Middle frontal gyrus (tissue), 1 donor: Measurements from ENCODE around the gene KLHL29.
A peak's percentile ranks its signal among the peaks of the same experiment; 100 is the strongest.

Source experiments
- DNase-seq: peaks from one replicate; pipeline ENCODE4 v3.0.0-alpha.2; 2015; ENCODE audit warnings: low spot score; ENCODE audit errors: extremely low spot score

KLHL29 gene

DNA sequence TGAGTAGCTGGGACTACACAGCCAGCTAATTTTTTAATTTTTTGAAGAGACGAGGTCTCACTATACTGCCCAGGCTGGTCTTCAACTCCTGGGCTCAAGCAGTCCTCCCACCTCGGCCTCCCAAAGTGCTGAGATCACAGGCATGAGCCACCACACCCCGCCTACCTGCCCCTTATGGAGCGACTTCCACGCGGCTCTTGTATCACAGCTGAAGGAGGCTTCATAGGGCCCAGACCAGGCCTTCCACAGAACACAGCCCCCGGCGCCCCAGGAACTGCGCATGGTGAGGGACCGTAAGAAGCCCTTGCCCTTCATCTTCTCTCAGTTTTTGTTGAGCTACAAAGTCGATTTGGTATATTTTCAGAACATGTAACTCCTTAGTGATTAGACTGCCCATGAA lies 220.3 kb downstream of the KLHL29 start:
- DNase-seq: no peak

DNA sequence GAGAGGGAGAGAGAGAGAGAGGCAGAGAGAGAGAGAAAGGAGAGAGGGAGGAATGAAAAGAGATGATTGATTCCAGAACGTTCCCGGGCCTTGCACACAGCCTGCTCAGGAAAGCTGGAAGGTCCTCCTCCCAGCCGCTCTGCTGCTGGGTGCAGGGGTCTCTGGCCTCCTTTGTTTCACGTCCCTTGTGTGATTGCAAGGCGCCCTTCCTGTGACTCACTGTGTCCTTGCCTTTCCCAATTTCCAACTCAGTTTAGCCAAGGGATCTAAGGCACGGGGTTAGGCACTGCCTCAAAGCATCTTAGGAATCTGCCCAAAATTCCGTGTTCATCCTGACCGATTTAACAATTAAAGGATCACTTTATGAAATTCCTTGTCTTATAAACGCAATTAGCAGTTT lies 221.2 kb downstream of the KLHL29 start:
- no peak for DNase-seq

DNA sequence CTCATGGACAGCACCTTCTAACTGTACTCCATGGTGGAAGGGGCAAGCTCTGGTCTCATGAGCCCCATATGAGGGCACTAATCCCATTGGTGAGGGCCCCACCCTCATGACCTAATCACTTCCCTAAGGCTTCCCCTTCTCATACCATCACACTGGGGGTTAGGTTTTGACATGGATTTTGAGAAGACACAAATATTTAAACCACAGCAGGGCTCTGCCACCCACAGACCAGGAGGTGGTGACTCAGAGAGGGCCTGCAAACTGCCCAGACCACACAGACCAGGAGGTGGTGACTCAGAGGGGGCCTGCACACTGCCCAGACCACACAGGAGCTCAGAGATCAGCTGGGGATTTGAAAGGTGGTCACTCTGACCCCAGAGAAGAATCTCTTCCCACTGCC lies 222.0 kb downstream of the KLHL29 start:
- no peak for DNase-seq

DNA sequence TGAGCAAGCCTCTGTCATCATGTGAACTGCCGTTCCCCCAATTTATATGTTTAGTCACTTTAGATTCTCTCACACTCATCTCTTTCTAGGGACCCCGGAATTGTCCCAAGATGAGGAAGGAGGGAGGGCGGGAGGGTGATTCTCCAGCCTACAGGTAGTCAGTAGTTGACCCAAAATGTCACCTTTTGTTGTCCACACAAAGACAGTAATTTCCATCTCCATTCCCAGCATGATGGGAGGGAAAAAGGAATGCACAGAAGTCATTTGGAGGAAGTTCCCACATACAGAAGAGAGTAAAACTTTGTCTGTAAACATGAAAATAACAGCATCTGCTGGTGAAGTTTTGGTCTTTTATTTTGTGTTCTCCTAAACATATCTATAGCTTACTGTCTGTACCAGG lies 222.9 kb downstream of the KLHL29 start:
- no peak for DNase-seq

DNA sequence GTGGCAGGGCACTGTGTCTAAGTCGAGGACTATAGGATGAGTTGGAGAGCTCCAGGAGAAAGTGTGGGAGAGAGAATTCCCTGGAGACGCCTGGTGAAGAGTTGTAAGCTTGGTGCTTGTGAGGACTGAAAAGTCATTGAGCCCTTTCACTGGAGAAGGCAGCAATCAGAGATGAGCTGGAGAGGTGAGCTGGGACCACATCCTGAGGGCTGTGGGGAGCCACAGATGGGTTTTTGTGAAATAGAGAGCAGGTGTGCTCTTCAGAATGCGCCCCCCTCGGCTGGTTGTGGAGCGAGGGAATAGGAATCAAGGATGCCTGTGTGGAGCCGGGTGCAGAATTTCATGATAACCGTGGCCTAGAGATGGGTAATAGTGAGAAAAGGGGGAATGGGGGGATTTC lies 224.3 kb downstream of the KLHL29 start:
- no peak for DNase-seq

DNA sequence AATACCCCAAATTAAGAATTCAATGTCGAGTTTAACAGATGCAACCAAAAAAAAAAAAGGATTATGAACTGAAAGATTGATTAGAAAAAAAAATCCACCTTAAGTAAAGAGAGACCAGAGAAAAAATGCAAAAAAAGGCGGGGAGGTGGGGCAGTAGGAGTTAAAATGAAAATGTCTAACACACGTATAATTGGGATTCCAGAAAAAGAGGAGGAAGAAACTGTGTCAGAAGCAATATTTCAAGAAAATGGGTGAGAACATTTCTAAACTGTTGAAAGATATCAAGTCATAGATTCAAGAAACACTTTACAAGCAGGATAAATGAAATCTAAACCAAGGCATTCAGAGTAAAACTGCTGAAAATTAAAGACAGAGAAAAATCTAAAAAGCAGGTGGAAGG lies 226.9 kb downstream of the KLHL29 start:
- no peak for DNase-seq

DNA sequence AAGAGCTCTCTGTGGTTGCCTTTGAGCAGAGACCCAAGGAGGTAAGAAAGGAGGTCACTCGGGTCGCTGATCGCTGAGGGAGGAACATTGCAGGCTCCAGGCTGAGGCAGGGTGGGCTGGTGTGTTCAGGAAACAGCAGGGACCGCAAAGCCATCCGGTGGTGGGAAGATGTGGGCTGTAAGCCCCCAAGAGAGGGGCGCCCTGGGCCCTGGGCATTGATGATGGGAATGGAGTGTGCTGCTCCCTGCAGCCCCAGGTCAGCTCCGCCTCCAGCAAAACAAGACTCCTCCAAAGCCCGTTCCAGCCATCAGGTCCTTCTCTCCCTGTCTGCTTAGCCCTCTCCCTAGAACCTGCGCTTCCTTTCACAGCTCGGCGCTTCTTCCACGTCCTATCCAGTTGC lies 229.7 kb downstream of the KLHL29 start:
- DNase-seq: no peak

DNA sequence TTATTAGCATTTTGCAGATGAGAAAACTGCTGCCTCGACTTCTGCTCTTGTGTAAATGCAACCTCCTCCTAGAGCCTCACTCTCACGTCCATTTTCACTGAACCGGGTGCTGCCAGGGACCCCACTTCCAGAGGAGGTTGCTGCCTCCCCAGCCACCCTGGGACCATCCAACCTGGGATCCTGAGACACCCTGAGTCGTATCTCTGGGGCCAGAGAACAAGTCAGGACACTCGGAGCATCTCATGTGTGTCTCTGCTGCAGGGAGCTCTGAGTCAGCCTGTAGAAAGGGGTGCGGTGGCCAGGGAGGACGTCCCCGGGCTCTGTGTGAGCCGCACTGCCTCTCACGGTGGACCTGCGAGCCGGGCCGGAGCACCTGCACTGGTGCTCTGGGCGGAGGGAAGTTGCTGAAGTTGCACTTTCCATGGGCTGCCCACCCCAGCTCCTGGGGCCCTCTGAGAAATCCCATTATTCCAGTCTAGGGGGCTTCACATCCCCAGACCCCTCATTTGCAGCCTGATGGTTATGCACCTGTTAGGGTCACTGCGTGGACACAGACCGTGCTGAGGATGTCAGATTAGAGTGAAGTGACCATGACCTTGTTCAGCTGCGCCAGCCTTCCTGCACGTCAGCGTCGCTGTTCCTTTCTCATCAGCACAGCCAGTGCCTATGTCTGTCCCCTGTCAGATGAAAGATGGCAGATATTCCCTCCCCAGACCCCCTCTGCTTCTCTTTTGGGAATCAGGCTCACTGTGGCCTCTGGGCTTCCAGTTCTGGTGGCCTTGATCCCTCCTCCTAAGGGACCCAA lies 230.4 kb downstream of the KLHL29 start:
- no peak for DNase-seq

DNA sequence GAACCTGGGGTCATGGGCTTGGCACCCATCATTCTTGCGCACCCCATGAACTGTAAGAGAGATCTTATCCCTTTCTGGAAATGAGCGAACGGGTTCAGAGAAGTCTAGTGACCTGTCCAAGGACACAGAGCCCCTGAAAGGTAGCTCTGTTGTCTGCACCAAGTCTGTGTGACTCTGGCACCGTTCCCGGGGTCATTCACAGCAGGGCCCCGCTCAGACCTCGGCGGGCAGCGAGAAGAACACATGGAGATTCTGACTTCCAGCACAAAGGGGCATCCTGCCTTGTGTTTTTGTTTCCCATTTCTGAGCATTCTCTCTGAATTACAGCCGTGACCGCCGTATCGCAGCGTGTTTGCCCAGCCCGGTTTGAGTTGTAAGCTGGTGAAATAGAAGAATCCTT lies 231.7 kb downstream of the KLHL29 start:
- DNase-seq: no peak

DNA sequence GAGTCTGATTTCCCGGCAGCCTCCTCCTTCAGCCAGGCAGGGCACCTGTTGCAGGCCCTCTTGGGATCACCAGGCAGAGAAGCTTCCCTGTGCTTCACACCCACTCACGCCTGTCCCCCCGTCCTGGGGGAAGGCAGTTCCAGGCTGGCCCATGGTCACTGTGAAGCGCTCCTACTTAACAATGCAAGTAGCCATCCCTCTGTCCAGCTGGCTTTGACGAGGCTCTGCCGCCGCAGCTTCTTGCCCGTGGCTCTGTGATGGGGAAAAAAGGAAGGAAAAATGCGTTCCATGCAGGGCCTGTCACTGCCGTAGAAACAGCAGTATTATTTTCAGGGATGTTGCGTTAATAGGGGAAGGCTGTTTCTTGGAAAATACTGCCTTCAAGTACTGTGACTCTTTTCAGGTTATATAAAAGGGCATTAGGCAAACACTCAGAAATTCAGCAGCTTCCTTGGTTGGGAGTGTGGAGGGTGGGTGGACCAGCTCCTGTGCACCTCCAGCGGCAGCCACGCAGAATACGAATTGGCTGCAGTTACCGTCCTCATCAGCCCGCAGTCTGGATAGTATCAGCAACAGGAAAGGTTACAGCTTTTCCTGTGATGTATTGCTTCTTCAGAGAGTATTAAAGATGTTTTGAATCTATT lies 232.3 kb downstream of the KLHL29 start:
- peak; percentile 11 for DNase-seq

DNA sequence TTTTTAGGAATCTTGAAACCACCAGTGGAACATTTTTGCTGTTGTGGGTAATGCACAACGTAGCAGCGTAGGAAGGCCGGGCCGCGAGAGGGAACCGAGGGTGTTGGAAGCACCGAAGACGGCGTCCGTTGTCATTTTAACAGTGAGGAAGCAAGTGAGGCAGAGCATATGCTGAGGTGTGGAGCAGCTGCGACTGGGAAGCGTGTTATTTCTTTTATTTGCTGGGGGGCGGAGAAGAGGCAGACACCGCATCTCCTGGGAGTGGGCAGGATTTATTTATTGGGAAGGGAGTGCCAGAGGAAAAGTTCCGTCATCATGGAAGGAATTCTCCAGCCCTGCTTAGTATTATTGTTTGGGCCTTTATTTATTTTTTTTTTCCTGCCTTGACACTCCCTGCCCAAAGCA lies 232.8 kb downstream of the KLHL29 start:
- no peak for DNase-seq

DNA sequence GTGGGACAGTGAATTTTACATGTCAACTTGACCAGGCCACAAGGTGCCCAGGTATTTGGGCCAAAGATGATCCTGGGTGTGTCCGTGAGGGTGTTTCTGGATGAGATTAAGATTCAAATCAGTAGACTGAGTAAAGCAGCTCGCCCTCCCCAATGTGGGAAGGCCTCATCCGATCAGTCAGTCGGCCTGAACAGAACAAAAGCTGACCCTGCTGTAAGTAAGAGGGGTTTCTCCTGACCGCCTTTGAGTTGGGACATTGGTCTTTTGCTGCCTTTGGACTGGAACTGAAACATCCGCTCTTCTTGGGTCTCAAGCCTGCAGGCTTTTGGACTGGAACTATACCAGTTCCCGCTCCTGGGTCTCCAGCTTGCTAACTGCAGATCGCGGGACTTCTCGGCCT lies 233.3 kb downstream of the KLHL29 start:
- DNase-seq: no peak

DNA sequence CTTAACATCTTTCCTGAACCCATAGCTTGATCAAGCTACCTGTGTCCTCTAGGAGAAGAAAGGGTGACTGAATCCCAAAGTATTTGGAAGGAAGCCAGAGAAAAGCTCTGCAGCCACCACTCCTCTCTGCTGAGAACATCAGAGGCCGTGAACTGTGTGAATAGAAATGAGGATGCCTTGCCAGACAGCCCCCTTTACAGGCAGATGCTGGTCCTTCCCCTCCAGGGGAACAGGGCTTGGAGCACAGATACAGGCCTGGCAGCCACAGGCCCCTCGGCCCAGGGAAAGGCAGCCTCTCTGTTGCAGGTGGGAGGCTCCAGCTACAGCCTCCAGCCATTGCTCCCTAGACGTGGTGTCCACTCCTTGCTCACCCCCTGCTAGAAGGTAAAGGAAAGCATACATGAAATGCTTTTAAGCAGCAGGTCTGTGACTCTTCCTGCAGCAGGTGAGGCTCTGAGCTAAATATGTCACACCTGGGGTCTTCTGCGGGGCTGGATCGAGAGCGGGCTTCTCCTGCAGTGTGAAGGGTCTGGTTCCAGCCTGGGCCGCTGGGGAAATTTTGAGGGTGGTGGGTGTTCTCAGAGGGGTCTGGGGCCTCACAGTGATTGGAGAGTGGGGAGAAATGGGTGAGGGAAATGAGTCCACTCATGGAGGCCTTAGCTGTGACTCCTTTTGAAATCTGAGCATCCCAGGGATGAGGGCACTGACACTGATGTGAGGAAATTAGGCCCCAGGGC lies 234.0 kb downstream of the KLHL29 start:
- no peak for DNase-seq

DNA sequence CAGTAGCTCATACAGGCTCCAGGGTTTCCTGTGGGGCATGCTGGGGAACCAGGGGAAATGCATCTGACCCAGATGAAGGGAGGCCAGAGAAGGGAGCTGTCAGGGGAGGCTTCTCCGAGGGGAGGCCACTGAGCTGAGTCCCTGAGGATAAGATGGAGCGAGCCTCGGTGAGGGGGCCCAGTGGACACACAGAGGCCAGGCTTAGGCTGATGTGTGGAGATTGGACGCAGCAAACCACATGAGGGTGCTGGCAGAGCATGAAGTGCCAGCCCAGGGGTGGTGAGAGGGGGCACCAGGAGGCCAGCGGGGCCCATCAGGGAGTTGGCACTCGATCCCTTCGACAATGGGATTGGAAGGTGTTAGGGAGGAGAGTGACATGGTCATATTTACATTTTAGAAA lies 235.0 kb downstream of the KLHL29 start:
- DNase-seq: no peak

DNA sequence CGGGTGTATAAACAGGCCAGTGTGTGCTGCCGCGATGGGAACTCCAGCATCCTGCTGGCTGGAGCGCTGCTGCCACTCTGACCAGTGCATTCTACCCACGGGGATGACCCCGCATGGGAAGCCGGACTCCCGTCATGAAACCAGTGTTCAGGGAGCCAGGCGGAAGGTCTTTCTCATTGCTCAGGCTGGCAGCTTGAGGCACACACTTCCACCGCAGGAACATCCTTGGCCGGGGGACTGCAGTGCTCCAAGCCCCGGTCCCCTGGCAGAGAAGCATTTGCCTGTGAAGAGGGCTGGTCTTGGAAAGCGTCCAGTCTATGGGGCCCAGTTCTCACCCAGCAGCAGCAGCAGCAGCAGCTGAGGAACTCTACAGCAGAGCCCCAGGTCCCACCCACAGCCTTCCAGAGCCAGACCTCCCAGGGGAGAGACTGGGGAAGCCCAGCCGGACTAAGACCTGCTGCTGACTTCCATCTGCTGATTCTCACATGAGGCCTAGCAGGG lies 235.9 kb downstream of the KLHL29 start:
- DNase-seq: no peak

DNA sequence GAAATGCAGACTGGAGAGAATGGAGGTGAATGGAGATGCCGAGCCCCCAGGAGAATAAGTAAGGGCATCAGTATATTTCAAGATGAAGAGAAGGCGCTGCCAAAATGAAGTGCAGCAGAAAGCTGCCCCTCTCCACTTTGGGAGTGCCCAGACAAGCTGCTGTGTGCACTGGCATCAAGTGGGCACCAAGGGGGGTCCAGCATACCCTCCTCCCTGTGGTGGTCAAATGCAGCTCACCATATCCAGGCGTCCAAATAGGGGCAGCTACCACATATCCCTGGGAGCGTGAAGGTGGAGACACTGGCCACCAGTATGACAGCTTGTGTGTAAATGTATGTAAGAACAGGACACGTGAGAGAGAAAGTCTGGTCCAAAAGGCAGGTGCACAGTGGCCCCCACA lies 236.6 kb downstream of the KLHL29 start:
- DNase-seq: no peak

DNA sequence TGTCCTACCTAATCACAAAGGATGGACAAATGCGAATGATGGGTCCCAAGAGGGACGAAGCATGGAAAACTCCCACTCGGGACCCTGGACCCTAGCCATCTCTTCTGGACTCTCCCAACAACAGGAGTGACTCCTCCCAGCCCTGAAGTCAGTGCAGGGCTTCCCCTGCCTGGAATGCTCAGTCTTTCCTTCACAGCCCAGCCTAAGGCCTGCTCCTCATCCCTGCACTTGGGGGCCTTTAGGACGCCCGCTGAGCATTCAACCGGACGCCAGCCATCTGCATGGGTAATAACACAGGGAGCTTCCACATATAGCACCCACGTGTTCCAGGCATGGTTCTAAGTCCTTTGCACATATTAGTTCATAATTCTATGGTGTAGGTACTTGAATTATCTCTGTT lies 237.5 kb downstream of the KLHL29 start:
- DNase-seq: no peak

DNA sequence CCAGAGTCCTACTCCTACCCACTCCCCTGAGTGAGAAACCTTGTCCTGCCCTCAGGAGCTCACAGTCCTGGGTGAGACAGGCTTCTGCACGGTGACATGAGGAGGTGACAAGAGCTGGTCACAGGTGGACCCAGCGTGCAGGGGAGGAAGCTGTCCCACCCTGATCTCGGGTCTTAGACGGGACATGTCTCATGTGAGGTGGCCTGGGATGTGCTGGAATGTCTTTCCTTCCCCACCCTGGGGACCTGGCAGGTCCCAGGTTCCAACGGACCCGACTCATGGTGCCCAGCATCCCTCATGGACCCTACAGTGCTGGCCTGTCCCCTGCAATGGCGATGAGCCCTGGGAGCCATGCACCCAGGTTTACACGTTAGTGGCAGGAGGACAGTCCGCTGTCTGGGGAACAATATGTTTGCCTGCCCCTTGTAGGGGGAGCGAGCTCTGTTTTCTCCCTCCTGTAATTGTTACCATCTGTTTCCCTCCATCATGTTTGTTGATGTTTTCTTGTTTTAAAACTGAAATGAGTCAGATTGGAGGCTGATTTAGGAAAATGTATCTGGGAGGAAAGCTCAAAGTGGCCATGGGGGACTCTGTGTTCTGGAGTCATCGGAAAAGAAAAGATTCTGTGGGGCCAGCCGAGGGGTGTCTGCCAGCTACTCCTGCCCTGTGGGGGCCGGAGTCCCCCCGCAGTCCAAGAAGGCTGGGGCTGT lies 238.1 kb downstream of the KLHL29 start:
- DNase-seq: no peak

DNA sequence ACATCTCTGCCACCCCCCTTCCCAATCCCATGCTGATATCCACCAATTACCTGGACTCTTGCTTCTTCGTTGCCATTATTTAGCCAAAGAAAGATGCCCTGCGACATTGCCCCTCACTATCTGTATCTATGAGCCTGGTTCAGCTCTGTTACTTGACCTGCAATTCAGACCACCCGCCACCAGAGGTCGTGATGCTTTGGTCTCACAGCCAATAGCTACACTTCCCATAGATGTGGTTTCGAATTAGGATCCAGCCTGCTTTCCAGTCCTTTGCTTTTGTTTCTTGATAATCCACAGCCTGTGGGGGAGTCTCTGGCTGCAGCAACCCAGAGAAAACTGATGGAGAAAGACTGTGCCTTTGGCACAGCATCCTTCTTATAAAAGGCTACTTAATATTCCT lies 239.4 kb downstream of the KLHL29 start:
- DNase-seq: no peak

DNA sequence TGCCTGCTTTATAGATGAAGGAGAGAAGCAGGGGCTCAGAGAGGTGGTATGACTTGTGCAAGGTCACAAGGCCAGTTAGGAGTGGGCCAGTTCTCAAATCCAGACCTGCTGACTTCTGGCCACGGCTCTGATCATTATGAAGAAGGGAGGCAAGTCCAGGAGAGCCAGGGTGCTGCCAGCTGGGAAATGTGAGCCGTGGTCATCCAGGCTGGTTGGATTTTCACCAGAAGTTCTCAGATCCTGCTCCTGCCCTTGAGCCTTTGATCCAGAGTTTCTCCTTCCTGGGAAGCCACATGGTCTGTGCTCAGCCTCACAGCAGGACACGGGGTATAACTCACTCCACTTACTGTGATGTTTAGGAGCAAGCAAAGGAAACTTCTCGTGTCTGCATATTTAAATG lies 239.9 kb downstream of the KLHL29 start:
- no peak for DNase-seq

DNA sequence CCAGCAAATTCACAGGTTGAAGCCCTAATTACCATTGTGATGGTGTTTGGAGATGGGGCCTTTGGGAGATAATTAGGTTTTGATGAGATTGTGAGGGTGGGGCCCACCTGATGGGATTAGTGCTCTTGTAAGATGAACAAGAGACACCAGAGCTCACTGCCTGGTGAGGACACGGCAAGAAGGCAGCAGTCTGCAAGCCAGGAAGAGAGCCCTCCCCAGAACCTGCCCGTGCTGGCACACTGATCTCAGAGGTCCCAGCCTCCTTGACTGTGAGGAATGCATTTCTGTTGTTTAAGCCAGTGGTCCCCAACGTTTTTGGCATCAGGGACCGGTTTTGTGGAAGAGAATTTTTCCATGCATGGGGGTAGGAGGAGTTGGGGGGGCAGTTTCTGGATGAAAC lies 240.7 kb downstream of the KLHL29 start:
- DNase-seq: no peak
